Stimulated activated naive B cell treated with anti-CD40 and anti-IgM and Interleukin-4, amounts not matched to agents 10 μg/mL and 1 μg/mL and 100 μg/mL, for 72 hours (primary cell): ENCODE results near the gene LCE5A.
"Not testable (repeated sequence)": the region's sequence is repeated elsewhere in the genome, so short reads cannot be mapped to it uniquely, and the experiment has no call there.

Experiments used
- ATAC-seq, 2 donors: fragments of 150-1000 bp; cut with Tn5 transposase; replicated peaks; 2 replicates each; pipeline ENCODE4 v1.10.0; 2021; ENCODE audit warnings: moderate library complexity in 1 of 2
- DNase-seq: peaks from one replicate; pipeline ENCODE4 v3.0.0; 2021
- H3K27ac Mint-ChIP-seq: one replicate; pipeline ENCODE4 v1.8.0; 2022; ENCODE audit warnings: mild to moderate bottlenecking, mixed read lengths
- H3K27me3 Mint-ChIP-seq, 2 donors: one replicate each; pipeline ENCODE4 v1.8.0; 2022; ENCODE audit warnings: mixed read lengths in 2 of 2
- H3K36me3 Mint-ChIP-seq, 2 donors: one replicate each; pipeline ENCODE4 v1.8.0; 2022; ENCODE audit warnings: mixed read lengths in 2 of 2, mild to moderate bottlenecking in 1 of 2
- H3K4me1 Mint-ChIP-seq, 2 donors: one replicate each; pipeline ENCODE4 v1.8.0; 2022; ENCODE audit warnings: mixed read lengths in 2 of 2, mild to moderate bottlenecking in 1 of 2
- H3K4me3 Mint-ChIP-seq, 2 donors: one replicate each; pipeline ENCODE4 v1.8.0; 2022; ENCODE audit warnings: mild to moderate bottlenecking in 2 of 2, mixed read lengths in 2 of 2, moderate library complexity in 1 of 2
- H3K9me3 Mint-ChIP-seq, 2 donors: one replicate each; pipeline ENCODE4 v1.8.0; 2022; ENCODE audit warnings: mixed read lengths in 2 of 2, mild to moderate bottlenecking in 1 of 2

LCE5A gene

GRCh38 chr1:152537496-152537895 is 26.9 kb downstream of the LCE5A start:
- H3K27me3 Mint-ChIP-seq, result peaks cover 33 to 41% of the 10 kb centered on the region in 2 donors
- no peak overlapping the region for H3K27ac Mint-ChIP-seq

GRCh38 chr1:152539901-152540300 is 29.3 kb downstream of the LCE5A start:
- H3K27ac Mint-ChIP-seq, result no peak overlapping the region
- H3K4me1 Mint-ChIP-seq, result no peaks in the 10 kb centered on the region
- H3K36me3 Mint-ChIP-seq, result no peaks in the 10 kb centered on the region
- no peak for ATAC-seq
- H3K27me3 Mint-ChIP-seq, result peaks cover 31 to 40% of the 10 kb centered on the region in 2 donors
- no peak for DNase-seq
- no peak overlapping the region for H3K4me3 Mint-ChIP-seq
- H3K9me3 Mint-ChIP-seq, result no peaks in the 10 kb centered on the region

More at GRCh38 chr1:152537496-152537895, 26.9 kb downstream of the LCE5A start:
- Mint-ChIP-seq H3K4me1 (no peaks in the 10 kb centered on the region), H3K4me3 (no peak overlapping the region), H3K36me3 (no peaks in the 10 kb centered on the region), H3K9me3 (no peaks in the 10 kb centered on the region)
- DNase-seq (no peak), ATAC-seq (no peak)

- Mint-ChIP-seq H3K27me3 (peaks cover 18 to 35% of the 10 kb centered on the region in 2 donors), H3K27ac (no peak overlapping the region), H3K4me3 (no peak overlapping the region), H3K9me3 (peaks cover 2 to 3% of the 10 kb centered on the region in 2 donors), H3K4me1 (no peaks in the 10 kb centered on the region), H3K36me3 (no peaks in the 10 kb centered on the region)
- no peak for DNase-seq
- no peak for ATAC-seq
Observed at GRCh38 chr1:152543820-152544219, 33.2 kb downstream of the LCE5A start.

DNA sequence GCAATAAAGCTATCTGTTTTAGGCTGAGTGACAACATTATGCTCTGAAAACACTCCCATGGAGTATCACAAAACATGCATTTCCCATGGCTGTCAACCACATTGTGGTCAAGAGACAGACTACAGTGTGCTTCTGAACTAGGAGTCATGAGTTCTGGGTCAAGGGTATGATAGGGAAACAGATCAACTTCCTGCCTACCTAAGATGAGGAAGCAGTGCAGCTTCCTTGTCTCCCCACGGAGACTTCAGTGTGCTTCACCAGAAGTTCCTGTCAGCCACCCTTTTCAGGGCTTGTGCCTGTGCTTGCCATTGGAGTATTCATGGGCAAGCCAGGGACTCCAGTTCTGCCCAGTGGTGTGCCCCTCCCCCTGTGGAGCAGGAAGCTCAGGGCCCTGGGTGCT is 36.1 kb downstream of the LCE5A start:
- H3K4me3 Mint-ChIP-seq, result no peak overlapping the region
- peaks cover 19 to 23% of the 10 kb centered on the region in 2 donors for H3K27me3 Mint-ChIP-seq
- H3K36me3 Mint-ChIP-seq, result no peaks in the 10 kb centered on the region
- no peak overlapping the region for H3K27ac Mint-ChIP-seq
- peaks cover 2 to 3% of the 10 kb centered on the region in 2 donors for H3K9me3 Mint-ChIP-seq
- no peaks in the 10 kb centered on the region for H3K4me1 Mint-ChIP-seq
- DNase-seq, result no peak
- ATAC-seq, result no peak

- peaks cover 19 to 32% of the 10 kb centered on the region in 2 donors for H3K27me3 Mint-ChIP-seq
- H3K4me1 Mint-ChIP-seq, H3K9me3 Mint-ChIP-seq, H3K36me3 Mint-ChIP-seq, H3K4me3 Mint-ChIP-seq, DNase-seq, ATAC-seq, H3K27ac Mint-ChIP-seq: not testable (repeated sequence)
Observed at GRCh38 chr1:152548358-152548757, 37.8 kb downstream of the LCE5A start.
